Neuron (in vitro differentiated cells): Measurements from ENCODE around the gene CHCHD5.

Source experiments
- H2AFZ ChIP-seq: one replicate; pipeline ENCODE4 v1.6.1; 2013; ENCODE audit warnings: low read depth, mild to moderate bottlenecking, inconsistent platforms, low read length, moderate library complexity
- H3K27me3 ChIP-seq: one replicate; pipeline ENCODE4 v1.6.1; 2013; ENCODE audit warnings: low read length; ENCODE audit not compliant: insufficient read depth
- H3K36me3 ChIP-seq: one replicate; pipeline ENCODE4 v1.6.1; 2013; ENCODE audit warnings: low read length; ENCODE audit not compliant: insufficient read depth
- H3K4me1 ChIP-seq: one replicate; pipeline ENCODE4 v1.6.1; 2013; ENCODE audit warnings: low read length; ENCODE audit not compliant: insufficient read depth
- H3K4me3 ChIP-seq: 2 replicates; pipeline ENCODE4 v1.5.1; 2013; ENCODE audit warnings: mild to moderate bottlenecking, low read length, moderate library complexity
- H3K9me3 ChIP-seq: one replicate; pipeline ENCODE4 v1.6.1; 2013; ENCODE audit warnings: low read length

The CHCHD5 gene

DNA sequence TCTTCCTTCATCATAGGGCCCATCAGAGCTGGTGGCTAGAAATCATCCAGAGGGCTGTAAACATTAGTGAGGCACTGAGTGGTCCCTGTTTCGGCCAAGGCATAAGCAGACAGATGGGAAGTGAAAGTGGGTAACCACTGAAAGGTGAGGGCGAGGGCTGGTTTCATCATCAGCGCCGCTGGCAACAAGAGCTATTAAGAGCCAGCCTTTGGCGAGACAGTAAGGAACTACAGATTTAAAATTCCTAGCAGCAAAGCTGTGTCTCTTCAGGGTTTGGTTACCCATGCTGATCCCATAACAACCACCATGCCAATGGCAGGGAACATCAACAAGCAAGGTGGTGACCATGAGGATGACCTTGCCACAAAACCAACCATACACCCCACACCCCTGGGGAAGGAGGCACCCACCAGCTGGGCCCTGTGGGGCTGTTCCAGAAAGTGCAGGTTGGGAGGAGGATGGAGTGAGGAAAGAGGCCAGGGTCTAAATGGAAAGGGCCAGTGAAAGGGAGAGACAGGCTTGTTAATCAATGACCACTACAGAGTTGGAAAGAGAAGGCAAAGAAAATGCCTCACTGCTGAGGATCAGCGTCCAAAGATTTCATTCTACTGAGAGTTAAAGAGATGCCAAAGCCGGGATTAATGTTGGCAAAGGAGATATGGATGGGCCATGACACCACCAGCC, 52.3 kb downstream of the CHCHD5 start:
- H3K4me1 ChIP-seq = no peaks in the 10 kb centered on the region
- H3K9me3 ChIP-seq = no peaks in the 10 kb centered on the region
- no peak overlapping the region for H3K4me3 ChIP-seq
- H3K36me3 ChIP-seq = no peaks in the 10 kb centered on the region
- H2AFZ ChIP-seq = no peak overlapping the region
- peaks cover 2% of the 10 kb centered on the region for H3K27me3 ChIP-seq

- no peaks in the 10 kb centered on the region for H3K36me3 ChIP-seq
- peaks cover 2% of the 10 kb centered on the region for H3K27me3 ChIP-seq
- no peak overlapping the region for H2AFZ ChIP-seq
- H3K4me3 ChIP-seq = no peak overlapping the region
- H3K9me3 ChIP-seq = no peaks in the 10 kb centered on the region
- no peaks in the 10 kb centered on the region for H3K4me1 ChIP-seq
These were observed 52.9 kb downstream of the CHCHD5 start for GRCh38 chr2:112637289-112637660.
